HG02852 (cell line): ENCODE results near the gene TRA2B.

ENCODE experiments used
- ATAC-seq: cut with Tn5 transposase; IDR thresholded peaks from one replicate; pipeline ENCODE4 v1.9.1; 2021; ENCODE audit warnings: mild to moderate bottlenecking, moderate library complexity; ENCODE audit not compliant: unreplicated experiment

The TRA2B gene

DNA sequence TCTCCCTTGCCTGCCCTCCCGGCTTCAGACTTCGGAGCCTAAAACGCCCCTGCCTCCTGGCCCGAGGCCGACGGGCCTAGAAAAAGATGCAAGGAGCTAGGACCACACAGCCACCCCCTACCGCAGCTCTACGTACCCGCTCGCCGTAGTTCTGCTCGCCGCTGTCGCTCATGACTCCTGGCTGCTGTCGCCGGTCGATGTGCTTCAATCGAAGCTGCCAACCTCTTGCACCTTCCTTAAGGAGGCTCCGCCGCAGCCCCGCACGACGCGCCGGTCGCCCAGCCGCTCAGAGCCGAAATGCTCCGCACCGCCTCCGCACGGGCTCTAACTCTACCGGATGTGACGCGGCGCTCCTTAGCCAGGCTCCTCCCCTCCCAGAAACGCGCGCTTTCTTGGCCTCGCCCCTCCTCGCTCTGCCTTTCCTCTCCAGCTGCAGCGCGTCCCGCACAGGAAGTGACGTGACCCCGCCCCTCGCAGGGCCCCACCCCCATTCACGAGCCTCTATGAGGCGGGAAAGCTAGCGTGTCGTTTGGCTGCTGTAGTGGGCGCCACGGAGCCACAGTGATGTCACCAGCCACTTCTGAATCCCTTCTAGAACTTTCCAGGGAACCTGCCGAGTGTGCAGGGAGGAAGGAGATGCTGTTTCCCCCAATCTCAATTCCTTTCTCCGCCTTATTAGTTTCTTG lies at the start of gene TRA2B:
Gene TRA2B, minus strand, starts transcription at position 326 of the 686 bp plus-strand sequence. Its CDS starts 154 bp downstream, at position 172.
- peak; percentile 89 for ATAC-seq

DNA sequence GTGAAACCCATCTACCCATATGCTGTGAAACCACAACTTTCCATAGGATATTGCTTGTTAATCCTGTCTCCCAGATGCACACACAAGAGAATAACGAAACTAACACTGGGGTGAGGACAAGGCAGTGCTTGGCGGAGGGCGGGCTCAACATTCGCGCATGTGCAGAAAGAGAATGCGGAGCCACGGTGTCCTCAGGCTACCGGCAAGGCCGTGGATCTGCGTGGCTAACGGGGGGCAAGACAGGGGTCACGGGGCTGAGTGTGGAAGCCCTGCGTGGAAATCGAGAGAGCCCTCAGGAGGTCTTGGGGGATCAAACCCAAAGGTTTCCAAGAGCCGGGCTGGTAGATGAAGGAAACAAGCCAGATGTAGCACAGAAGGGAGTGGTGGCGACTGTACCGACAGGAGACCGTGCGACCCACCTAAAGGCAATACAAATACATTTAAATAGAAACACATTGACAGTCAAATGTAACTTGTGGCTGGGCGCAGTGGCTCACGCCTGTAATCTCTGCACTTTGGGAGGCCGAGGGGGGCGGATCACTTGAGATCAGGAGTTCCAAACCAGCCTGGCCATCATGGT lies 48.5 kb upstream of the TRA2B start:
- ATAC-seq = no peak

DNA sequence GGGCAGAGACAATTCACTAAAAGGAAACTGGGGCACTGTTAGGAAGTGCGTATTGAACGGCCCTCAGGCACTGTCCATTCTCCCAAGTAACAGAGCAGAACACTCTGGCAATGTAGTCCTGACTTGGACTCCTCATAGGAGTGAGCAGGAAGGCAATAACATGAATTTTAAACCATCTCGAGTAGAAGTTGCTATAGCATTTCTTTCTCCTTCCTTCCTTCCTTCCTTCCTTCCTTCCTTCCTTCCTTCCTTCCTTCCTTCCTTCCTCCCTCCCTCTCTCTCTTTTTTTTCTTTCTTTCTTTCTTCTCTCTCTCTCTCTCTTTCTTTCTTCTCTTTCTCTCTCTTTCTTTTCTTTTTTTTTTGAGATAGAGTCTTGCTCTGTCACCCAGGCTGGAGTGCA lies 46.4 kb upstream of the TRA2B start:
- no peak for ATAC-seq

DNA sequence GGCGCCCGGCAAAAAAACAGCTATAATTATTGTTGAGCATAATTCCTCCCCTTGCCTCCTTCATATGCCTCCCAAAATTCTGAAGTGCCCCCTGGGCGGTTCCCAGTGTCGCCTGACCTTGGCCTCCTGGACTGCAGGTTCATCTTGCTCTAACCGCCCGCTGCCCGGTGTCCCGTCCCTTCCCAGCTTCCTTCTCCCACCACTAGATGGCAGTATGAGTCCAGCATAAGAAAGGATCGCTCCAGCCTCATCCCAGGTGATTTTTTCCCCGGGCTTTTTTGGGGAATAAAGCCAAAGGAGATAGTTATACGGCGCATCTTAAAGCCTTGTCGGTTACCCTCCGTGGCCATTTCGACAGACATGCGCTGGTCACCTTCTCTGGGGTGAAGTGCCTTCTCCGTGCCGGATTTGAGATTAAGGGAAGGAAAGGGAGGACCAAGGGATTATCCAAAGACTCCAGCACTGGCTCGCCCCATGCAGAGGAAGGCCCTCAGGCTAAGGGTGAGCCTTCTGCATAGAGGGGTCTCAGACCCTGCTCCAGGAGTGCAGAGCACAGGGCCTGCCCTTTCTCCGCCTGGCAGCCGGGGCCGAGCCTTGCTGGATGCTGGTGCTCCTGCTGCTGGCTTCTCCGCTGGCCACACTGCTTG lies 45.8 kb upstream of the TRA2B start:
- ATAC-seq = no peak

DNA sequence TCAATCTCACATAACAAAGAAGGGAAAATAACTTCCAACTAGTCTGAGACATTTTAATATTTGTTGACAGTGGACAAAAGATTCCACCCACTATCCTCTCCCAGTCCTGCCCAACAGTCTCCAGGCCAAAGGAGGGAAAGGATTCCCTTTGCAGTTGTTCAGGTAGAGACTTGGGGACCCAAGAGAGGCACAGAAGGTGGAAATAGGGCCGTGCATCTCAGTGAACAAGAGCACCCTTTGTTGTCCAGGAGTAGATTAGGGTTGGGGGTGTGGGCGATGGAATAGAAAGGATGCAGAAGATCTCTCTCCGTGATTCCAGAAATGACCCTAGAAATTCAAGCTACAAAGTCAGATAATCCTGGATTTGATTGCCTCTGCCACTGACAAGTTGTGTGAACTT lies 44.8 kb upstream of the TRA2B start:
- no peak for ATAC-seq

DNA sequence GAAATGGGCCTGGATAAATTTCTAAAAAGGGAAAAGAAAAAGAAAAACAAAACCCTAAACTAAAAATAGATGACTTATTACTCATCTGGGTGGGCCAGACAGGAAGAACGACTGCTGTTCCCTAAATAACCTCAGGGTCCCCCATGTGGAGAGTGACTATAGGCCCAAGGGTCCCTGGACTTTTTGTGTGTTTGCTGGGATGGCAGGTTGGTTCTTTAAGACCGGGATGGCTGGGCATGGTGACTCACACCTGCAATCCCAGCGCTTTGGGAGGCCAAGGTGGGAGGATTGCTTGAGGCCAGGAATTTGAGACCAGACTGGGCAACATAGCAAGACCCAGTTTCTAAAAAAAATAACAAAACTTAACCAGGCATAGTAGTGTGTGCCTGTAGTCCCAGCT lies 43.8 kb upstream of the TRA2B start:
- ATAC-seq = no peak

- ATAC-seq = no peak
These were observed 41.9 kb upstream of the TRA2B start for GRCh38 chr3:185979721-185980121.

DNA sequence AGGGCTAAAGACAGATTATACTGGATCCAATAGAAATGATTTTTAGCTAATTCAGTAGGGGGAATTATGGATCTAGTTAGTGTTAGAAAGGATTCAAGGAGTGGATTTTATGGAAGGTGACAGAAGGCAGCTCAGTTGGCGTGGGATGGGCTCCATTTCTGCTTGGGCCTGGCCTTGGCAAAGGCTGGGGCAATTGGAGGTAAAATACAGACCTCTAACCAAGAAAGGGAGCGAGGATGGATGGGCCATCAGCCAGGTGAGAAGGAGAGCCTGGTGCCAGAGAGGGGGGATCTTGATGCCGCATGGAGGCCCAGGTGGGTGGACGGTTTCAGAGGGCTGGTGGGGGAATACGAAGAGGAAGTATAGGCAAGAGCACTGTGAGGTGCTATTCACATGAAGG lies 40.7 kb upstream of the TRA2B start:
- no peak for ATAC-seq

- no peak for ATAC-seq
These were observed 39.8 kb upstream of the TRA2B start for GRCh38 chr3:185977679-185978040.

DNA sequence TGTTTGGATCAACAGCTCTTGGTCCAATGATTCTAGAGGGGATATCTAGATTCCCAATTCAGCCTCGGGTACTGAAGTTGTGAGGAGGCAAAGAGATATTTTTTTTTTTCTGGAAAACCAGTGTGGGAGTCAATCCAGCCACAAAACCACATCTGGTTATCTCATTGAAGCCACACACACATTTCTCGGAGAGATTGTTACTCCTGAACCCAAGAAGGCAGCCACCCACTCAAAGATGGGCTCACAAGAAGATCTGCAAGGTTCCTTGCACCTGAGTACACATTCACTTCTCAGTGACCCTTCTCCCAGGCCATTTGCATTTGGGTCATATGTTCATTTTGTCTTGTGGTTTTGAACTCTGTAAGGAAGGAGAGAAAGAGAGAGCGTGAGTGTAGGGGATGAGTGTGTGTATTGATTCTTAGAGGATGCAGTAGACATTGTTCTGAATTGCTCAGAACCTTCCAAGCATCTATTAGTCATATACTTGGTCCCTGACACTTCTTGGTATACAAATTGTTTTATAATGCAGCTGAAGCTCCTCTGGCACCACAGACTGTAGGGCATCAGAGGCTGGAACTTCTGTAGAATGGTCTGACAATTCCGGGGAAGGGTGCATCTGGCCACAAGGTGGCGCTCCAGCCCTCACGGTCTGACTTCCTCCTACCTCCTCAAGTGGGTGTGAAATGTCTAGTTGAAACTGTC lies 39.3 kb upstream of the TRA2B start:
- peak; percentile 83 for ATAC-seq

DNA sequence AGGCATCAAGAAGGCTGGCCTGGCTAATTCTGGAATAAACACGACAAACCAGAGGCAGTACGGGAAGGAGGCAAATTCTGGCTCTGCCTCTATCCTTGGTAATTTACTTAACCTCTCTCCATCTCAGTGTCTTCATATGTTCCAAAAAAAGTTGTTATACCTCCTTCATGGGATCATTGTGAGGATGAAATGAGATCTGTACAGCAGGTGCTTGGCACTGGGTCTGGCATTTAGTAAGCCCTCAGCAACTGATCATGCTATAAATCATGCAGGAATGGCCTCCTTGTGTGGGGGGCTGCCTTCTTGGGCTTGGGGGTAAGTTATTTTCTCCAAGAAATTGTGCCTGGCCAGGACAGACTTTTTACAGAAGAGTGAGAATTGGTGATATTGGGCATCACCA lies 38.3 kb upstream of the TRA2B start:
- ATAC-seq = no peak

- no peak for ATAC-seq
These were observed 33.8 kb upstream of the TRA2B start for GRCh38 chr3:185971579-185971978.

- ATAC-seq = no peak
These were observed 30.4 kb upstream of the TRA2B start for GRCh38 chr3:185968168-185968567.

DNA sequence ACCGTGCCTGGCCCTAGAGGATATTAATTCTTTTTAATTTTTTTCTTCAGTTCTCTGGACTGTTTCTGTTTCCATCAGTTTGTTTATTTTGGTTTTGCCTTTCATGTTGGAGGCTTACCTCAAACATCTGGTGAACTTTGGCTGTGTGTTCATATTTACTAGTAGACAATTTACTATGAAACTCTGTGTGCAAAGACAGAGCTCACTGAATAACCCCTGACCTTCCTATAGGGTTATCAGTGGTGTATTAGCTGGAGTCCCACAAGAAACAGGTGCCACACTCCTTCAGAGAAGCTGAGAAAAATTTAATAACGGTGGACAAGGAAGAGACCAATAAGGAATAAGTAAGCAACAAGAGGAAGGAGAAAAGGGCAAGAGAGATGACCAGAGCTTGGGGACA lies 28.8 kb upstream of the TRA2B start:
- no peak for ATAC-seq

- ATAC-seq = no peak
These were observed 27.7 kb upstream of the TRA2B start for GRCh38 chr3:185965496-185965895.

- ATAC-seq = no peak
These were observed 23.9 kb upstream of the TRA2B start for GRCh38 chr3:185961675-185962232.

DNA sequence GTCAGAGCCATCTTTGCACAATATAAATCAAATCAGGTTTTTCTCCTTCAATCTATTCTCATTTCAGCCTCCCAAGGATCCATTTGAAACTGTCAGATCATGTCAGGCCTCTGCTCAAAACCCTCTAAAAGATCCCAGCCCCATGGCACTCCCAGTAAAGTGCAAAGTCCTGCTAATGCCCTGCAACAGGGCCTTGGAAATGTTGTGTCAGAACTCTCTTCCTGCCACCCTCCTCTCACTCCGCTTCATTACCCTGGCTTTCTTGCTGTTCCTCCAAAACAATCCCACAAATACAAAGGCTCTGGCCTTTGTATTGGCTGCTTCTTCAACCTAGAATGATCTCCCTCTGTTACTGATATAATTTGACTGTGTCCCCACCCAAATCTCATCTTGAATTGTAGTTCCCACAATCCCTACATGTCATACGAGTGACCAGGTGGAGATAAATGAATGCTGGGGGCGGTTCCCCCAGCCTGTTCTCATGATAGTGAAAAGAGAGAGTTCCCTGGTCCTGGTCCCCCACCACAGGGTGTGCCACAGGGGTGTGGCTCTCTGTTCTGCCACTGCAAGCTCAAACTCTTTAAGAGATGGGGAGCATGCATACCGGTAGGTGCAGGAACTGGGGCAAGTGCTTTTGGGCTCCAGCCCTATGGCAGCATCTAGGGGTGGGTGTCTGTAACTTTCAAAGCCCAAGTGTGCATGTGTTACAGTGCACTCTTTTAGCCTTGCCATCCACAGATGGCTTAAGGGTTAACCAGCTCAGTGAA lies 22.9 kb upstream of the TRA2B start:
- no peak for ATAC-seq

- no peak for ATAC-seq
These were observed 22.1 kb upstream of the TRA2B start for GRCh38 chr3:185959609-185960521.

- no peak for ATAC-seq
These were observed 20.8 kb upstream of the TRA2B start for GRCh38 chr3:185958626-185959025.

GRCh38 chr3:185956244-185956643 lies 18.4 kb upstream of the TRA2B start:
- no peak for ATAC-seq
